NB4 (cell line): Measurements from ENCODE around the gene SCNN1B.

Experiments
- DNase-seq: peaks from one replicate; pipeline ENCODE4 v3.0.0; 2010; ENCODE audit warnings: low read depth
- H3K4me3 ChIP-seq: one replicate; pipeline ENCODE4 v1.5.1; 2011; ENCODE audit warnings: mild to moderate bottlenecking, low read depth, low read length, moderate library complexity
- CTCF ChIP-seq: IDR thresholded peaks from one replicate; pipeline ENCODE4 v1.5.1; 2012; ENCODE audit warnings: low read depth, low read length
- MAX ChIP-seq: IDR thresholded peaks from 2 replicates; pipeline ENCODE4 v1.6.1; 2011; ENCODE audit warnings: low read depth, low read length
- MYC ChIP-seq: IDR thresholded peaks from 2 replicates; pipeline ENCODE4 v1.6.1; 2011; ENCODE audit warnings: low read depth, low read length
- POLR2A ChIP-seq: IDR thresholded peaks from 2 replicates; pipeline ENCODE4 v1.6.1; 2011; ENCODE audit warnings: mild to moderate bottlenecking; ENCODE audit not compliant: insufficient read length; ENCODE audit errors: extremely low read depth

Gene SCNN1B

GRCh38 chr16:23270654-23271053 is 31.4 kb upstream of the SCNN1B start:
- no peak for TF ChIP-seq CTCF
- no peak for TF ChIP-seq MAX
- TF ChIP-seq MYC: no peak
- TF ChIP-seq POLR2A: no peak
- no peak for DNase-seq
- no peak overlapping the region for H3K4me3 ChIP-seq

GRCh38 chr16:23274968-23275367 is 27.1 kb upstream of the SCNN1B start:
- TF ChIP-seq MYC (no peak), POLR2A (no peak), CTCF (no peak), MAX (no peak)
- DNase-seq: no peak
- no peak overlapping the region for H3K4me3 ChIP-seq

DNA sequence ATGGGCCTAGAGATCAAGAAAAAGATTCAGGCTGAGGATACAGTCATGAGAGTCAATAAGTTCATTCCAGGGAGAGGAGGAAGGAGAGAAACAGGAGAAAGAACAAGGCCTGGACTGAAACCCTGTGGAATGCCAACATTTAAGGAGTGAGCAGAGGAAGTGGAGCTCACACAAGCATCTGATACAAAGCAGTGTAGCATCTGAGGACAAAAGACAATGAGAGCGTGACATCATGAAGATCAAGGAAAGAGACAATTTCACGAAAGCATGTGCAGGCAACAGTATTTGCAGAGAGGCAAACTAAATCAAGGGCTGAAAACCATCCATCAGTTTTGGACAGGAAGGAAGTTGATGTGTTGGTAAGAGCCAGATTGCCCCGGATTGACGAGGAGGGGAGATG is 25.3 kb upstream of the SCNN1B start:
- no peak for DNase-seq
- TF ChIP-seq POLR2A: no peak
- no peak for TF ChIP-seq CTCF
- TF ChIP-seq MYC: no peak
- no peak for TF ChIP-seq MAX
- H3K4me3 ChIP-seq: no peak overlapping the region

- TF ChIP-seq CTCF (no peak), MYC (no peak), POLR2A (no peak), MAX (no peak)
- DNase-seq: no peak
- H3K4me3 ChIP-seq: no peak overlapping the region
Observed at GRCh38 chr16:23278031-23278430, 24.1 kb upstream of the SCNN1B start.

DNA sequence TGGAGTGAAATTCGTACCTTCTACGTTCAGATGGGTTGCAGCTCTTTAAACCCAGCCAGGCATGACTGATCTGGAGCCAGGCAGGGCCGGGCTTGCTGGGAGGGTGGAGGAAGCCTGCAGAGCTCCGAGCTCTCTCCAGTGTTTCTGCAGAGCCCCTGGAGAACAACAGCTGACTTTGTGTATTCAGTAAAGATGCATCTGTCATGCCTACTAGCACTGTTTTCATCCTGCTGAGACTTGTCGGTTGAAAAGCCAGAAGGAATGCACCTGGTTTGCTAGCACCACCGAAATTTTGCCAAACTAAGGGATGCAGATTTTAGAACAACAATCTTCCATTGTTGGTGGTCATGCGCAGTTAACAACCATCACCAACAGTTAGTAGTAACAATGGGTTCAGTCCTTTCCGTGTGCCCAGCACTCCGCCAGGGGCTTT is 22.4 kb upstream of the SCNN1B start:
- no peak for TF ChIP-seq MYC
- no peak for TF ChIP-seq POLR2A
- TF ChIP-seq MAX: no peak
- no peak for TF ChIP-seq CTCF
- DNase-seq: no peak

More for the DNA sequence above, 22.4 kb upstream of the SCNN1B start:
- no peak overlapping the region for H3K4me3 ChIP-seq
